ENCODE data around the gene CFAP298.
"Not testable (repeated sequence)": the region's sequence is repeated elsewhere in the genome, so short reads cannot be mapped to it uniquely, and the experiment has no call there.

CFAP298 gene

DNA sequence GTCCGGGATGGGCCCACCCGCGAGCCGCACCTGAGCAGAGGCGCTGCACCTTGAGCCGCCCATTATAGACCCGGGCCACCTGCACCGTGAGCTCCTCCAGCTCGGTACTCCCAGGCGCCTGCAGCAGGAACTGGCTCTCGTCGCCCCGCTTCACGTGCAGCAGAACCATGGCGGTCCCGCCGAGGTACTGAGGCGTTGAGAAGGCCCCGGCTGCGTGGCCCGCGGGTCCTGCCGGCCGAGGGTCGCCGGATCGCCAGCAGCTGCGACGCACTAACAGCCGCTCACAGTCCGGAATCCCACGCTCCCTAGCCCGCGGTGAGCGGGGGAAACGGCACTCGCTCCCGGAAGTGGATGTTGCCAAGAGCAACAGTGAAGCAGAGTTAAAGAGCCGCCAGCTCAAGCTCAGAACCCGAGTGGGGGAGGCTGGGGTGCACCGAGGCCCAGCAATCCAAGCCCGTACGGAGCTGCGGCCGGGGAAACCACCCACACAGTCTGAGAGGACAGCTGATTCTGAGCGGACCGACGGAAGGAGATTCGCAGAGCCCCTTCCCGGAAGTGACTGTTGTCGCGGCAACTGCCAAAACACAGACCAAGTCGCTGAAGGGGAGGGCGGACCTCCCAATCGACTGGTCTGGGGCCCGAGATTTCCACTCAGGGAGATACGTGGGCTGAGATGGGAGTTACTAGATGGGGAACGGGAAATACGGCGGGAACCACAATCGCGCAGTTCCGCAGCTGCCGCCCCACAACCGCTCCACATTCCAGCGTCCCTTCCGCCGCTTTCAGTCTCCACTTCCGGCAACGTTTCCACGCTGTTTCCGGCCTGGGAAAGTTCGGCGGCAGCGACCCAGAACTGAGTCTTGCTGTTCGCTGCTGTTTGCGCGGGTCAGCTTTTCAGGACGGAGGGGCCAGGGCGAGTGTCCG is at the start of gene CFAP298:
CFAP298 (minus strand) TSS at position 303 of the 924 bp plus-strand sequence; CDS start at position 169, 134 bp downstream.
- peak within 1 kb of the TSS; percentile 85 for H3K4me3 ChIP-seq (ENCODE audit: low read length)
- no peaks in the 10 kb centered on the region for H3K9me3 ChIP-seq (ENCODE audit: control insufficient read depth, low read length)
- H3K36me3 ChIP-seq (ENCODE audit: control insufficient read depth, insufficient read depth, low read length): no peaks in the 10 kb centered on the region
- H3K4me1 ChIP-seq (ENCODE audit: control insufficient read depth, insufficient read depth, low read length): peaks cover 10% of the 10 kb centered on the region
- no peaks in the 10 kb centered on the region for H3K27me3 ChIP-seq (ENCODE audit: control insufficient read depth, insufficient read depth, low read length)
- H3K9ac ChIP-seq (ENCODE audit: low read length): peak within 1 kb of the TSS; percentile 86

DNA sequence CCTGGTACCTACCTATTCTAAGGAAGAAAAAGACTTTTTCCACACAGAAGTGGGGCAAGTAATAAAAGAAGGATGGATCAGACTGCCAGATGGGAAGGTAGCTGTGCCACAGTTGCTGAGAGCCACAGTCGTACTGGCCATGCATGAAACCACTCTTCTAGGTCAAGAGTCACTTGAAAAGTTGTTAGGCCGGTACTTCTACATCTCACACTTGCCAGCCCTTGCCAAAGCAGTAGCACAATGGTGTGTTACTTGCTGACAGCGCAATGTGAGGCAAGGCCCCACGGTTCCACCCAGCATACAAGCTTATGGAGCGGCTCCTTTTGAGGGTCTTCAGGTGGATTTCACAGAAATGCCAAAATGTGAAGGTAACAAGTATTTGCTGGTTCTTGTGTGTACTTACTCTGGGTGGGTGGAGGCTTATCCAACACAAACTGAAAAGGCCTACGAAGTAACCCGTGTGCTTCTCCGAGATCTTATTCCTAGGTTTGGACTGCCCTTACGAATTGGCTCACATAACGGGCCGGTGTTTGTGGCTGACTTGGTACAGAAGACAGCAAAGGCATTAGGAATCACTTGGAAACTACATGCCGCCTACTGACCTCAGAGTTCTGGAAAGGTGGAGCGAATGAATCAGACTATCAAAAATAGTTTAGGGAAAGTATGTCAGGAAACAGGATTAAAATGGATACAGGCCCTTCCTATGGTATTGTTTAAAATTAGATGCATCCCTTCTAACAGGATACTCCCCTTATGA is 49.0 kb upstream of the CFAP298 start:
- not testable (repeated sequence) for H3K4me1 ChIP-seq (ENCODE audit: control insufficient read depth, insufficient read depth, low read length); H3K9ac ChIP-seq (ENCODE audit: low read length); H3K9me3 ChIP-seq (ENCODE audit: control insufficient read depth, low read length); H3K27me3 ChIP-seq (ENCODE audit: control insufficient read depth, insufficient read depth, low read length); H3K4me3 ChIP-seq (ENCODE audit: low read length)
- H3K36me3 ChIP-seq (ENCODE audit: control insufficient read depth, insufficient read depth, low read length): peaks cover 13% of the 10 kb centered on the region

DNA sequence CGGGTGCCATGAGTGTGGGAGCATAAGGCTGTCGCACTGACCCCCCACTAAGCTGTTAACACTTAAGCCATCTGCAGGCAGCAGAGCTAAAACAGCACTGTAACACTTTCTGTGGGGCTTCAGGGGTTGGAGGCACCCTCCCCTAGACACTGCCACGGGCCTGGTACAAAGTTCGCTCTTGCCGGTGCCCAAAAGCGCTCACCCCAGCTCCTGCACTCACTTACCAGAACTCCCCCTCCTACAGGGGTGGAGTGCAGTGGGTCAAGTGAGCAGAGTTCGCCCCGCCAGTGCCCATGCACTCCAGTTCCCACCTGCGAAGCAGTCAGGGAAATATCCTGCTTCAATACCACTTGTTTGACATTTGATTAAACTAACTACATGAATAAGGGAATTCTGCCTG is 46.3 kb upstream of the CFAP298 start:
- Histone ChIP-seq H3K27me3 (ENCODE audit: control insufficient read depth, insufficient read depth, low read length) (no peaks in the 10 kb centered on the region), H3K9me3 (ENCODE audit: control insufficient read depth, low read length) (no peaks in the 10 kb centered on the region), H3K4me3 (ENCODE audit: low read length) (no peak overlapping the region), H3K36me3 (ENCODE audit: control insufficient read depth, insufficient read depth, low read length) (no peaks in the 10 kb centered on the region), H3K9ac (ENCODE audit: low read length) (no peak overlapping the region), H3K4me1 (ENCODE audit: control insufficient read depth, insufficient read depth, low read length) (peaks cover 3% of the 10 kb centered on the region)

GRCh38 chr21:32653326-32653901 is 41.2 kb upstream of the CFAP298 start:
- no peaks in the 10 kb centered on the region for H3K36me3 ChIP-seq (ENCODE audit: control insufficient read depth, insufficient read depth, low read length)
- H3K9ac ChIP-seq (ENCODE audit: low read length): no peak overlapping the region
- H3K4me1 ChIP-seq (ENCODE audit: control insufficient read depth, insufficient read depth, low read length): no peaks in the 10 kb centered on the region
- no peaks in the 10 kb centered on the region for H3K9me3 ChIP-seq (ENCODE audit: control insufficient read depth, low read length)
- no peaks in the 10 kb centered on the region for H3K27me3 ChIP-seq (ENCODE audit: control insufficient read depth, insufficient read depth, low read length)
- H3K4me3 ChIP-seq (ENCODE audit: low read length): no peak overlapping the region

DNA sequence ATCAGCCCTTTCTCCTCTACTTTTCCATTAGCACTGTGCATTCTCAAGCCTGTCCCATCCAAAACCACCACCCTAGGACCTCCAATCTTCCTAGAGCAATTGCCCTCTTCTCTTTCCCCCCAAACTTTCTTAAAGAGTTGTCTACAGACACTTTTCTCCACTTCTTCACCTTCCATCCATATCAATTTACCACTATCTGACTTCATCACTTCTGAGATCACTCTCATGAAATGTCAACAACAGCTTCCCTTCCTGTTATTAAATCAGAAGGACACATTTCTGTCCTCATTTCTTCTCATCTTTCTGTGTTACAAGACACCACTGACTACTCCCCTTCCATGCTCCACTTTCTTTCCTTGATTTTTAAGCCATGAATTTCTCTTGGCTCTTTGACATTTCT is 36.0 kb upstream of the CFAP298 start:
- H3K27me3 ChIP-seq (ENCODE audit: control insufficient read depth, insufficient read depth, low read length): no peaks in the 10 kb centered on the region
- H3K9ac ChIP-seq (ENCODE audit: low read length): no peak overlapping the region
- H3K9me3 ChIP-seq (ENCODE audit: control insufficient read depth, low read length): no peaks in the 10 kb centered on the region
- H3K4me1 ChIP-seq (ENCODE audit: control insufficient read depth, insufficient read depth, low read length): no peaks in the 10 kb centered on the region
- no peak overlapping the region for H3K4me3 ChIP-seq (ENCODE audit: low read length)
- H3K36me3 ChIP-seq (ENCODE audit: control insufficient read depth, insufficient read depth, low read length): no peaks in the 10 kb centered on the region

DNA sequence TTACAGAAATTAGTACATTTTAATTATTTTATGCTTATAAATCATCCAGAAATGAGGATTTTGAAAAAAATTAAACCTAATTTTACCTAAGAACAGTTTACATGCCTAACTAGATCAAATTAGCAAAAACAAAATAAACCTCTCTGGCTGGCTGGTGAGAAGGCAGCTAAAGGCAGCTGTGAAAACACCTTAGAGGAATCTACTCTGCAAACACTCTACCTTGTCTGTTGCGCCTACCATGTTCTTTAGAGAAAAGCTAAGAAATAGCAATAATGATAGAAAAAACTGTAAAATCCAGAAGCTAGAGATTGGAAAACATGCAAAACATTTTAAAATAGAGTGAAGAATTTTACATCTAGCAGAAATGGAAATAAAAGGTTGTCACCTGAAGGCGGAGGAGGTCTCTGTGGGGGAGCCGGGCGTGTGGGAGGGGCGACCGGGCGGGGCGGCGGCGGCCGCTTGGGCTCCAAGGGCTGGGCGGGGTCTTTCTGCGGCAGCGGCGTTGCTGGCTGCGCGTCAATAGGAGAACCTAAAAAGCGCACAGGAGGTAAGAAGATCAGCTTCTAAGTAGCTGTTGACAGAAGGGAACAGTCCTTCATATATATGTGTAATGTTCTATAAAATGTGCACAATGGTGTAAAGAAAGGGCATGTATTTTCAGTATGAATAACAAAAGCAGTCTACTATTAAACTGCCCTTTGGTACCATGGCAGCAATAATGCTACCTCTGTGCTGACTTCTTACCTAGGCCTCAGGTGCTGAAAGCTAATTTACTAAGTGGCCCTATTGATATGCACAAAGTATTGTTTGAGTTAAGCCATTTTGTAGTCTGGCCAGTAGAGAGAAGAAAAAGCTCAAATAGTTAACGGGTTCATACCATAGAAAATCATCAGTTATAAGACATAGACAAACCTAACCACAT is 33.3 kb upstream of the CFAP298 start:
- H3K27me3 ChIP-seq (ENCODE audit: control insufficient read depth, insufficient read depth, low read length): no peaks in the 10 kb centered on the region
- no peaks in the 10 kb centered on the region for H3K9me3 ChIP-seq (ENCODE audit: control insufficient read depth, low read length)
- H3K36me3 ChIP-seq (ENCODE audit: control insufficient read depth, insufficient read depth, low read length): no peaks in the 10 kb centered on the region
- no peak overlapping the region for H3K9ac ChIP-seq (ENCODE audit: low read length)
- H3K4me1 ChIP-seq (ENCODE audit: control insufficient read depth, insufficient read depth, low read length): no peaks in the 10 kb centered on the region
- H3K4me3 ChIP-seq (ENCODE audit: low read length): no peak overlapping the region

- Histone ChIP-seq H3K9me3 (ENCODE audit: control insufficient read depth, low read length) (no peaks in the 10 kb centered on the region), H3K27me3 (ENCODE audit: control insufficient read depth, insufficient read depth, low read length) (no peaks in the 10 kb centered on the region), H3K9ac (ENCODE audit: low read length) (no peak overlapping the region), H3K4me3 (ENCODE audit: low read length) (no peak overlapping the region), H3K4me1 (ENCODE audit: control insufficient read depth, insufficient read depth, low read length) (no peaks in the 10 kb centered on the region), H3K36me3 (ENCODE audit: control insufficient read depth, insufficient read depth, low read length) (no peaks in the 10 kb centered on the region)
Observed at GRCh38 chr21:32641710-32642698, 29.8 kb upstream of the CFAP298 start.

- Histone ChIP-seq H3K27me3 (ENCODE audit: control insufficient read depth, insufficient read depth, low read length) (no peaks in the 10 kb centered on the region), H3K4me3 (ENCODE audit: low read length) (no peak overlapping the region), H3K36me3 (ENCODE audit: control insufficient read depth, insufficient read depth, low read length) (no peaks in the 10 kb centered on the region), H3K9ac (ENCODE audit: low read length) (no peak overlapping the region), H3K9me3 (ENCODE audit: control insufficient read depth, low read length) (no peaks in the 10 kb centered on the region), H3K4me1 (ENCODE audit: control insufficient read depth, insufficient read depth, low read length) (no peaks in the 10 kb centered on the region)
Observed at GRCh38 chr21:32626621-32627196, 14.5 kb upstream of the CFAP298 start.

- H3K9ac ChIP-seq (ENCODE audit: low read length); H3K4me3 ChIP-seq (ENCODE audit: low read length); H3K27me3 ChIP-seq (ENCODE audit: control insufficient read depth, insufficient read depth, low read length); H3K4me1 ChIP-seq (ENCODE audit: control insufficient read depth, insufficient read depth, low read length); H3K36me3 ChIP-seq (ENCODE audit: control insufficient read depth, insufficient read depth, low read length); H3K9me3 ChIP-seq (ENCODE audit: control insufficient read depth, low read length): not testable (repeated sequence)
Observed at GRCh38 chr21:32618218-32618617, 6.0 kb upstream of the CFAP298 start.

GRCh38 chr21:32613436-32614043 is 1.4 kb upstream of the CFAP298 start:
- no peaks in the 10 kb centered on the region for H3K27me3 ChIP-seq (ENCODE audit: control insufficient read depth, insufficient read depth, low read length)
- H3K4me3 ChIP-seq (ENCODE audit: low read length): peak overlapping the region; percentile 85
- H3K36me3 ChIP-seq (ENCODE audit: control insufficient read depth, insufficient read depth, low read length): no peaks in the 10 kb centered on the region
- peaks cover 10% of the 10 kb centered on the region for H3K4me1 ChIP-seq (ENCODE audit: control insufficient read depth, insufficient read depth, low read length)
- H3K9me3 ChIP-seq (ENCODE audit: control insufficient read depth, low read length): no peaks in the 10 kb centered on the region
- peak overlapping the region; percentile 86 for H3K9ac ChIP-seq (ENCODE audit: low read length)
